ENCODE data around the gene ZDHHC18. TPM values are rescaled to one million over a fixed set of nuclear protein-coding genes. Genes with fewer than 3 reads are reported as not detected.

ZDHHC18 gene
- total RNA-seq, 1 experiment from 2014 or later: 18.4 TPM

DNA sequence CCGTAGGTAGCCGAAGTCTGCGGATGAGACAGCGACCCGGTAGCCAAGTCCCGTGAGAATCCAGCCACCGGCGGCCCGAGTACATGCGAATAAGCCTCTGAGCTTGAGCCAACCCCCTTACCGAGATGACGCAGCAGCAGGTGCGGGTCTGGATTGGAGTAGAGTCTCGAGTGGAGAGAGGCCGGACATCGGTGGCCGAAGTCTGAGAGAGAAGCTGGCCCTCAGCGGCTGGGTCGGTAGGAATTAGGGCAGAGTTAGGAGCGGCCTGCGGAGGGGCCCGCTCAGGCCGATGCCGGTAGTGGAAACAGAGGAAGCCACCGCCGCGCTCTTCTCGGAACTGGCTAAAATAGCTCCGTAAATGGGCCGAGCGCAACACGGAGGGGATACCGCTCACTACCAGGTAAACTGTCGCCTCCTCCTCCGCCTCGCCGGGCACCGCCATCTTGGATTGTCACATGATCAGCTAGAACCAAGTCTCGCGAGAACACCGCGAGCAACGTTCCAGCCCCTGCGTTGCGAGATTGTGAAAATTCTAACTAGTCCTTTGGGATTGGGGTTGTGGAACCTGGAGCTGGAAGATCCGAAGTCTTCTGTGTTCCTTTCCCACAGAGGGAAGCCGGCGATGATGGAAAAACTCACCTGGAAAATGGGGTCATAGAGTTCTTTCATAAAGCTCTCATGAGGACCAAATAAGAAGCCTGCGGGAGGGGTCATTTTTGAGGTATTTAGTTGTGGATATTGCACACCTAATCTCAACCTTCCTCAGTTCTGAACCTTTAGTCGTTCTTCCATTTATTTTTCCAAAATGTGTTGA is 73.7 kb downstream of the ZDHHC18 start, which contains the start of gene GPATCH3:
Gene GPATCH3, minus strand, starts transcription at position 467 of the 814 bp plus-strand sequence. Its CDS starts 25 bp downstream, at position 442.
- peaks cover 8% of the 10 kb centered on the region for H3K9me3 ChIP-seq (replicated peaks)
- peak within 1 kb of the TSS; percentile 78 for H3K4me3 ChIP-seq
- peak within 1 kb of the TSS; percentile 63 for H3K27ac ChIP-seq
- peaks cover 13% of the 10 kb centered on the region for H3K4me1 ChIP-seq (replicated peaks)
- H3K27me3 ChIP-seq (replicated peaks): no peaks in the 10 kb centered on the region
- DNase-seq (ENCODE audit: low read depth in 1 of 2, low spot score in 2 of 2): peak; percentile 90 to 93
- H3K36me3 ChIP-seq: peaks cover 26% of the 10 kb centered on the region

DNA sequence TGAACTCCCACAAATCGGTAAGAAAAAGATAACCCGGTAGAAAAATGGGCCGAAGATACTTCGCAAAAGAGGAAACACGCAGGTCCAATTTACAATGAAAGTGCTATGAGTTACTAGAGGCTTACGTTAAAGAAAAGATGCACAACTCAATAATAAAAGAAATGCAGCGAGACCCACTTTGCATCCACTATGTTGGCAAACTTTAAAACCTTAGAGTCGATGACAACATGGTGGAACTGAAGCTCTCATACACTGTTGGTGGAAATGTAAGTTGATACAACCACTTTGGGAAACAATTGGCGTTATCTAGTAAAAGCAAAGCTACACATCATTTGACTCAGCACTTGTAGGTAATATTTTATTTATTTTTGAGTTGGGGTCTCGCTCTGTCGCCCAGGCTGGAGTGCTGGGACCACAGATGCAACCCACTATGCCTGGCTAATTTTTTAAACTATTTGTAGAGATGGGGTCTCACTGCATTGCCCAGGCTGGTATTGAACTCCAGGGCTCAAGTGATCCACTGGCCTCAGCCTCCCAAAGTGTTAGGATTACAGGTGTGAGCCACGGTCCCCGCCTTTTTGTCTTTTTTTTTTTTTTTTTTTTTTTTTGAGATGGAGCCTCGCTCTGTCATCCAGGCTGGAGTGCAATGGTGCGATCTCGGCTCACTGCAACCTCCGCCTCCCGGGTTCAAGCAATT is 74.5 kb downstream of the ZDHHC18 start:
- no peaks in the 10 kb centered on the region for H3K27me3 ChIP-seq (replicated peaks)
- no peak for DNase-seq (ENCODE audit: low read depth in 1 of 2, low spot score in 2 of 2)

More for the DNA sequence above, 74.5 kb downstream of the ZDHHC18 start:
- Histone ChIP-seq H3K9me3 (replicated peaks) (peaks cover 8% of the 10 kb centered on the region), H3K4me1 (replicated peaks) (peaks cover 13% of the 10 kb centered on the region), H3K4me3 (peak overlapping the region; percentile 78), H3K36me3 (peaks cover 22% of the 10 kb centered on the region), H3K27ac (peak overlapping the region; percentile 63)

Other genes with a start within 250 kb of the ZDHHC18 start
- gene ARID1A, start 130.7 kb upstream of the ZDHHC18 start, total RNA-seq (2014; rRNA removed; shearing (Covaris generic)): 22.2 and 23.4 TPM in 2 replicates
- gene PIGV, start 38.7 kb upstream of the ZDHHC18 start, total RNA-seq (2014; rRNA removed; shearing (Covaris generic)): 10.2 and 21.3 TPM in 2 replicates
- gene SFN, start 36.5 kb downstream of the ZDHHC18 start, total RNA-seq (2014; rRNA removed; shearing (Covaris generic)): 0.47 TPM in 1 of 2 replicates, not detected in the other
- 8.5 and 11.9 TPM in 2 replicates for gene GPN2, start 63.6 kb downstream of the ZDHHC18 start, total RNA-seq (2014; rRNA removed; shearing (Covaris generic))
- gene GPATCH3, start 73.8 kb downstream of the ZDHHC18 start, total RNA-seq (2014; rRNA removed; shearing (Covaris generic)): 4.8 and 7.8 TPM in 2 replicates
- gene NR0B2, start 87.3 kb downstream of the ZDHHC18 start, total RNA-seq (2014; rRNA removed; shearing (Covaris generic)): not detected in 2 replicates
- gene NUDC, start 95.1 kb downstream of the ZDHHC18 start, total RNA-seq (2014; rRNA removed; shearing (Covaris generic)): 97.9 and 112 TPM in 2 replicates
- not detected in 2 replicates for gene KDF1, start 133.8 kb downstream of the ZDHHC18 start, total RNA-seq (2014; rRNA removed; shearing (Covaris generic))
- 6.5 and 7.5 TPM in 2 replicates for gene TRNP1, start 167.0 kb downstream of the ZDHHC18 start, total RNA-seq (2014; rRNA removed; shearing (Covaris generic))
- 10.7 and 11.3 TPM in 2 replicates for gene TENT5B, start 186.2 kb downstream of the ZDHHC18 start, total RNA-seq (2014; rRNA removed; shearing (Covaris generic))

All from SJSA1 (cell line).